OCI-LY1 (cell line): ENCODE results near the gene ADGRB2.

ENCODE experiments used
- EZH2 ChIP-seq: fragments of 200-600 bp; sonication (generic), shearing (Covaris generic); IDR thresholded peaks from 2 replicates; pipeline ENCODE4 v1.8.0; 2017; ENCODE audit warnings: borderline replicate concordance, mixed run types, mild to moderate bottlenecking, antibody characterized with exemption, low read length, moderate library complexity, mixed read lengths
- TF ChIP-seq, protein P1 (sequence below): fragments of 200-600 bp; sonication (generic), shearing (Covaris generic); IDR thresholded peaks from 2 replicates; pipeline ENCODE4 v1.5.1; 2017; ENCODE audit warnings: mild to moderate bottlenecking, antibody characterized with exemption, low read length, moderate library complexity, mixed read lengths

DNA sequence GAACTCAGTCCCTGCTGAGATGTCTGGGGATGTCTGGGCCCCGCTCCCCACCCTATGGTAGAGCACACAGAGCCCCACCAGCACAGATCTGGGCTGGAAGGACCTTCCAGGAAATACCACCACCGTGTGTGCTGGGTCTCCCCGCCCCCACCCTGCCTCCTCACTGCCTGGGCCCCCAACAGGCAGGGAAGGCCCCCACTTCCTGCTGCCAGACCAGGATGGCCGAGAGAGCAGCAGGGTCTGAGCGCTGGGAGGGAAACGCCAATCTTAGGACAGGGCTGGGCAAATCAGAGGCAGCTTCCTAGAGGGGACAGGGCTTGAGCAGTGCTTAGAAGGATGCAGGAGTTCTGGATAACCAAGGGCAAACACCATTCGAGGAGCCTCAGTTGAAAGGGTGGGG lies 11.9 kb downstream of the ADGRB2 start:
- TF ChIP-seq, protein P1, sequence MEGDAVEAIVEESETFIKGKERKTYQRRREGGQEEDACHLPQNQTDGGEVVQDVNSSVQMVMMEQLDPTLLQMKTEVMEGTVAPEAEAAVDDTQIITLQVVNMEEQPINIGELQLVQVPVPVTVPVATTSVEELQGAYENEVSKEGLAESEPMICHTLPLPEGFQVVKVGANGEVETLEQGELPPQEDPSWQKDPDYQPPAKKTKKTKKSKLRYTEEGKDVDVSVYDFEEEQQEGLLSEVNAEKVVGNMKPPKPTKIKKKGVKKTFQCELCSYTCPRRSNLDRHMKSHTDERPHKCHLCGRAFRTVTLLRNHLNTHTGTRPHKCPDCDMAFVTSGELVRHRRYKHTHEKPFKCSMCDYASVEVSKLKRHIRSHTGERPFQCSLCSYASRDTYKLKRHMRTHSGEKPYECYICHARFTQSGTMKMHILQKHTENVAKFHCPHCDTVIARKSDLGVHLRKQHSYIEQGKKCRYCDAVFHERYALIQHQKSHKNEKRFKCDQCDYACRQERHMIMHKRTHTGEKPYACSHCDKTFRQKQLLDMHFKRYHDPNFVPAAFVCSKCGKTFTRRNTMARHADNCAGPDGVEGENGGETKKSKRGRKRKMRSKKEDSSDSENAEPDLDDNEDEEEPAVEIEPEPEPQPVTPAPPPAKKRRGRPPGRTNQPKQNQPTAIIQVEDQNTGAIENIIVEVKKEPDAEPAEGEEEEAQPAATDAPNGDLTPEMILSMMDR, result no peak
- TF ChIP-seq EZH2, result no peak
